Uterus (tissue), 2 donors: Measurements from ENCODE around the gene VWA5B2.

Experiments
- CTCF ChIP-seq, 4 experiments: fragments of 200-600 bp in 2 of 4; fragments of 450-650 bp in 2 of 4; sonication (generic) in 2 of 4; IDR thresholded peaks; one replicate each; pipeline ENCODE4 v1.5.1; 2016 to 2019; ENCODE audit warnings: antibody characterized with exemption in 4 of 4, mild to moderate bottlenecking in 2 of 4, moderate library complexity in 1 of 4
- POLR2A ChIP-seq, 2 donors: fragments of 450-650 bp; IDR thresholded peaks; one replicate each; pipeline ENCODE4 v1.6.1; 2016; ENCODE audit warnings: antibody characterized with exemption in 2 of 2, mild to moderate bottlenecking in 1 of 2, moderate library complexity in 1 of 2

DNA sequence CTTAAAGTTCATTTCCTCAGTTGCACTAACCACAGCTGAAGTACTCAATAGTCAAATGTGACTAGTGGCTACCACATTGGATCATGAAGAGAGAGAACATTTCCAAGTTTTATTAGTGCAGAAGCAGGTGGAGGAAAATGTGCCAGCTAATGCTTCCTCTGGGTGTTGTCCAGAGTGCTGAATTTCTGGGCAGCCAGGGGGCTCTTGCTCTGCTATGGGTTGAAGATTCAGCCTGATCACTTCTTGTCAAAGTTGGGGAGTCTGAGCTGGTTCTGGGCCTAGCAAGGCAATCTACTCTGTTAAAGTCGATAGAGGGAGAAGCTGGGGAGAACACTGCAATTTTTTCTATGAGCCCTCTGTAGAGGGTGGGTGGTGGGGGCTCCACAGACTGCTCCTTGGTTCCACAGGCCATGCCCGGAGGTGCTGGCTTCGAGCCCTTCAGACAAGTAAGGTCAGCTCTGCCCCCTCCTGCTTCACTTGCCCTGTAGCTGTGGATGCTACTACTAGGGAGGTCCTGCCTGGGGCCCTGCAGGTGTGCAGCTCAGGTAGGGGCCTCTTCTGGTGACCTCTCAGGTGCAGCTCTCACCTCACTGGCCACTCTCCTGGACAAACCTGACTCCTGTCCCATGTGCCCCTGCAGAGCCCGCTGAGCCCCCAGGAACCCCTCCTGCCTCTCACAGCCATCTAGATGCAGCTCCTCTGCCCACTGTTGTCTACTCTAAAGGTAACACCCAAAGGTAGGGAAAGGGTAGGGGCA is 11.2 kb downstream of the VWA5B2 start:
- TF ChIP-seq CTCF (IDR thresholded peaks at IDR 0.05) (no peak), POLR2A (IDR thresholded peaks at IDR 0.05) (no peak)
